HepG2 (cell line): Measurements from ENCODE around the gene SGTB. TPM values are rescaled to one million over a fixed set of nuclear protein-coding genes. Genes with fewer than 3 reads are reported as not detected.

Source experiments
- BRF2 ChIP-seq: sonication (generic); formaldehyde crosslinking; IDR thresholded peaks from 2 replicates; pipeline ENCODE4 v1.8.1; 2022; ENCODE audit warnings: mild to moderate bottlenecking, missing genetic modification reagents
- EP300 ChIP-seq, 3 experiments: sonication (generic) in 1 of 3; formaldehyde crosslinking in 1 of 3; IDR thresholded peaks; 2 replicates each; pipeline versions ENCODE4 v1.5.1 to v1.6.1; 2011 to 2020; ENCODE audit warnings: low read depth in 2 of 3, low read length in 2 of 3, borderline replicate concordance in 1 of 3, improper control_type of control experiment in 1 of 3, mild to moderate bottlenecking in 1 of 3, missing genetic modification reagents in 1 of 3, moderate library complexity in 1 of 3
- FIP1L1 ChIP-seq: fragments of 200-400 bp; formaldehyde crosslinking; IDR thresholded peaks from 2 replicates; pipeline ENCODE4 v1.6.1; 2018; ENCODE audit warnings: low read depth, mild to moderate bottlenecking, low read length, moderate library complexity, borderline replicate concordance; ENCODE audit not compliant: insufficient read depth
- IRF2 ChIP-seq: IDR thresholded peaks from 2 replicates; pipeline ENCODE4 v1.6.1; 2018; ENCODE audit warnings: missing genetic modification reagents, missing compliant biosample characterization
- KDM5B ChIP-seq: sonication (generic); formaldehyde crosslinking; IDR thresholded peaks from 2 replicates; pipeline ENCODE4 v1.4.0; 2020; ENCODE audit warnings: missing genetic modification reagents, mild to moderate bottlenecking, borderline replicate concordance
- MXI1 ChIP-seq: IDR thresholded peaks from 3 replicates; pipeline ENCODE4 v1.6.1; 2012; ENCODE audit warnings: low read depth, low read length, inconsistent platforms, borderline replicate concordance
- NAIF1 ChIP-seq: sonication (generic); formaldehyde crosslinking; IDR thresholded peaks from 2 replicates; pipeline ENCODE4 v1.5.0; 2020; ENCODE audit warnings: mild to moderate bottlenecking, missing genetic modification reagents, borderline replicate concordance
- NR3C1 ChIP-seq: sonication (generic); formaldehyde crosslinking; IDR thresholded peaks from 2 replicates; pipeline ENCODE4 v1.4.0; 2020; ENCODE audit warnings: missing genetic modification reagents
- SNAPC5 ChIP-seq: sonication (generic); formaldehyde crosslinking; IDR thresholded peaks from 2 replicates; pipeline ENCODE4 v1.8.1; 2023; ENCODE audit warnings: mild to moderate bottlenecking, missing genetic modification reagents, borderline replicate concordance
- TCF12 ChIP-seq, 2 experiments: fragments of 450-650 bp in 1 of 2; sonication (generic) in 1 of 2; formaldehyde crosslinking in 1 of 2; IDR thresholded peaks; 2 replicates each; pipeline versions ENCODE4 v1.6.1 to v1.8.0; 2017 to 2022; ENCODE audit warnings: antibody characterized with exemption in 1 of 2, mild to moderate bottlenecking in 1 of 2, missing genetic modification reagents in 1 of 2, moderate library complexity in 1 of 2
- TEAD2 ChIP-seq: sonication (generic); formaldehyde crosslinking; IDR thresholded peaks from 2 replicates; pipeline ENCODE4 v1.9.0; 2021; ENCODE audit warnings: missing genetic modification reagents
- ZBTB8A ChIP-seq: sonication (generic); formaldehyde crosslinking; IDR thresholded peaks from 2 replicates; pipeline ENCODE4 v1.4.0; 2020; ENCODE audit warnings: mild to moderate bottlenecking, low read depth, missing genetic modification reagents, borderline replicate concordance
- ZNF205 ChIP-seq: IDR thresholded peaks from 2 replicates; pipeline ENCODE4 v1.6.1; 2018; ENCODE audit warnings: missing biosample characterization, missing genetic modification reagents
- ZNF331 ChIP-seq: sonication (generic); formaldehyde crosslinking; IDR thresholded peaks from 2 replicates; pipeline ENCODE4 v1.4.0; 2020; ENCODE audit warnings: missing genetic modification reagents
- ZNF367 ChIP-seq: sonication (generic); formaldehyde crosslinking; IDR thresholded peaks from 2 replicates; pipeline ENCODE4 v1.4.0; 2020; ENCODE audit warnings: missing genetic modification reagents, borderline replicate concordance
- polyA plus RNA-seq, 8 experiments: library from polyadenylated mRNA; depleted of rRNA in 3 of 8; stranded (reverse) in 7 of 8; unstranded in 1 of 8; fragments of >200 nt; fragmentation: Illumina TruSeq in 4 of 8; extraction: Trizol in 4 of 8; gene quantifications; 2 replicates each; pipeline versions ENCODE4 v1.2.1 to v1.2.3, GENCODE V29; 2011 to 2016; ENCODE audit warnings: low read depth in 4 of 8, missing spikeins in 1 of 8, mixed read lengths in 1 of 8; ENCODE audit not compliant: insufficient read depth in 1 of 8
- total RNA-seq, 5 experiments: library from RNA; depleted of rRNA; stranded (reverse); fragments of >200 nt; fragmentation: Illumina TruSeq; extraction: Trizol; gene quantifications; 2 replicates each; pipeline ENCODE4 v1.2.3, GENCODE V29; 2016; ENCODE audit warnings: low read depth in 1 of 5
- TF ChIP-seq, protein P1 (sequence below): sonication (generic); formaldehyde crosslinking; conservative IDR thresholded peaks from 2 replicates; pipeline ENCODE4 v1.4.0; 2020; ENCODE audit warnings: missing genetic modification reagents
- TF ChIP-seq, protein P2 (sequence below), 2 experiments: sonication (generic) in 1 of 2; formaldehyde crosslinking in 1 of 2; IDR thresholded peaks; 2 replicates each; pipeline versions ENCODE4 v1.5.1 to v1.6.1; 2011 to 2020; ENCODE audit warnings: borderline replicate concordance in 1 of 2, low read depth in 1 of 2, low read length in 1 of 2, mild to moderate bottlenecking in 1 of 2, missing genetic modification reagents in 1 of 2, moderate library complexity in 1 of 2
- TF ChIP-seq, protein P3 (sequence below): sonication (generic); formaldehyde crosslinking; IDR thresholded peaks from 2 replicates; pipeline ENCODE4 v1.4.0; 2020; ENCODE audit warnings: missing genetic modification reagents

Gene SGTB
- total and polyA plus RNA-seq, 2 of the 13 experiments (the other 11 are each of a cell fraction or from before 2014, with no cell fraction given) = 5.2 to 11.2 TPM

GRCh38 chr5:65624025-65624570, 97.8 kb downstream of the SGTB start, which contains the start of gene TRIM23 (continued):
- TF ChIP-seq BRF2 (CRISPR knock-in tag) (no peak), ZNF205 (CRISPR knock-in tag) (0 out of 2 replicates have a peak, but pooled peaks have one; percentile 37), EP300 (IDR thresholded peaks at IDR 0.05; ENCODE audit: low read depth in 2 of 2, low read length in 2 of 2) (no peak; a peak in 1 of 4 replicates), EP300 (CRISPR knock-in tag; IDR thresholded peaks at IDR 0.05; ENCODE audit: borderline replicate concordance) (no peak), TCF12 (IDR thresholded peaks at IDR 0.05) (no peak), TCF12 (CRISPR knock-in tag; IDR thresholded peaks at IDR 0.05) (no peak), KDM5B (CRISPR knock-in tag) (peak; percentile 90; the same call in 1 of the 2 replicates), FIP1L1 (no peak; the same call in 1 of the 2 replicates), ZNF367 (CRISPR knock-in tag) (no peak), NAIF1 (CRISPR knock-in tag) (peak; percentile 55), TEAD2 (no peak), ZNF331 (CRISPR knock-in tag) (peak; percentile 6; the same call in 1 of the 2 replicates), NR3C1 (CRISPR knock-in tag) (no peak), IRF2 (CRISPR knock-in tag) (peak; percentile 62; the same call in 1 of the 2 replicates), SNAPC5 (CRISPR knock-in tag) (peak; percentile 51; the same call in 1 of the 2 replicates), MXI1 (peak; percentile 53; the same call in 1 of the 3 replicates), ZBTB8A (CRISPR knock-in tag) (no peak; the same call in 1 of the 2 replicates)
- TF ChIP-seq, protein P1, sequence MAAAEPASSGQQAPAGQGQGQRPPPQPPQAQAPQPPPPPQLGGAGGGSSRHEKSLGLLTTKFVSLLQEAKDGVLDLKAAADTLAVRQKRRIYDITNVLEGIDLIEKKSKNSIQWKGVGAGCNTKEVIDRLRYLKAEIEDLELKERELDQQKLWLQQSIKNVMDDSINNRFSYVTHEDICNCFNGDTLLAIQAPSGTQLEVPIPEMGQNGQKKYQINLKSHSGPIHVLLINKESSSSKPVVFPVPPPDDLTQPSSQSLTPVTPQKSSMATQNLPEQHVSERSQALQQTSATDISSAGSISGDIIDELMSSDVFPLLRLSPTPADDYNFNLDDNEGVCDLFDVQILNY (CRISPR knock-in tag) = no peak
- TF ChIP-seq, protein P2, sequence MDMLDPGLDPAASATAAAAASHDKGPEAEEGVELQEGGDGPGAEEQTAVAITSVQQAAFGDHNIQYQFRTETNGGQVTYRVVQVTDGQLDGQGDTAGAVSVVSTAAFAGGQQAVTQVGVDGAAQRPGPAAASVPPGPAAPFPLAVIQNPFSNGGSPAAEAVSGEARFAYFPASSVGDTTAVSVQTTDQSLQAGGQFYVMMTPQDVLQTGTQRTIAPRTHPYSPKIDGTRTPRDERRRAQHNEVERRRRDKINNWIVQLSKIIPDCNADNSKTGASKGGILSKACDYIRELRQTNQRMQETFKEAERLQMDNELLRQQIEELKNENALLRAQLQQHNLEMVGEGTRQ (IDR thresholded peaks at IDR 0.05; ENCODE audit: low read depth, low read length) = no peak
- TF ChIP-seq, protein P2 (CRISPR knock-in tag; IDR thresholded peaks at IDR 0.05; ENCODE audit: borderline replicate concordance) = no peak
- TF ChIP-seq, protein P3, sequence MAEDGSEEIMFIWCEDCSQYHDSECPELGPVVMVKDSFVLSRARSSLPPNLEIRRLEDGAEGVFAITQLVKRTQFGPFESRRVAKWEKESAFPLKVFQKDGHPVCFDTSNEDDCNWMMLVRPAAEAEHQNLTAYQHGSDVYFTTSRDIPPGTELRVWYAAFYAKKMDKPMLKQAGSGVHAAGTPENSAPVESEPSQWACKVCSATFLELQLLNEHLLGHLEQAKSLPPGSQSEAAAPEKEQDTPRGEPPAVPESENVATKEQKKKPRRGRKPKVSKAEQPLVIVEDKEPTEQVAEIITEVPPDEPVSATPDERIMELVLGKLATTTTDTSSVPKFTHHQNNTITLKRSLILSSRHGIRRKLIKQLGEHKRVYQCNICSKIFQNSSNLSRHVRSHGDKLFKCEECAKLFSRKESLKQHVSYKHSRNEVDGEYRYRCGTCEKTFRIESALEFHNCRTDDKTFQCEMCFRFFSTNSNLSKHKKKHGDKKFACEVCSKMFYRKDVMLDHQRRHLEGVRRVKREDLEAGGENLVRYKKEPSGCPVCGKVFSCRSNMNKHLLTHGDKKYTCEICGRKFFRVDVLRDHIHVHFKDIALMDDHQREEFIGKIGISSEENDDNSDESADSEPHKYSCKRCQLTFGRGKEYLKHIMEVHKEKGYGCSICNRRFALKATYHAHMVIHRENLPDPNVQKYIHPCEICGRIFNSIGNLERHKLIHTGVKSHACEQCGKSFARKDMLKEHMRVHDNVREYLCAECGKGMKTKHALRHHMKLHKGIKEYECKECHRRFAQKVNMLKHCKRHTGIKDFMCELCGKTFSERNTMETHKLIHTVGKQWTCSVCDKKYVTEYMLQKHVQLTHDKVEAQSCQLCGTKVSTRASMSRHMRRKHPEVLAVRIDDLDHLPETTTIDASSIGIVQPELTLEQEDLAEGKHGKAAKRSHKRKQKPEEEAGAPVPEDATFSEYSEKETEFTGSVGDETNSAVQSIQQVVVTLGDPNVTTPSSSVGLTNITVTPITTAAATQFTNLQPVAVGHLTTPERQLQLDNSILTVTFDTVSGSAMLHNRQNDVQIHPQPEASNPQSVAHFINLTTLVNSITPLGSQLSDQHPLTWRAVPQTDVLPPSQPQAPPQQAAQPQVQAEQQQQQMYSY (CRISPR knock-in tag) = no peak
